Measurements from ENCODE around the gene PPARD.
"Not testable (repeated sequence)": the region's sequence is repeated elsewhere in the genome, so short reads cannot be mapped to it uniquely, and the experiment has no call there.

Gene PPARD

DNA sequence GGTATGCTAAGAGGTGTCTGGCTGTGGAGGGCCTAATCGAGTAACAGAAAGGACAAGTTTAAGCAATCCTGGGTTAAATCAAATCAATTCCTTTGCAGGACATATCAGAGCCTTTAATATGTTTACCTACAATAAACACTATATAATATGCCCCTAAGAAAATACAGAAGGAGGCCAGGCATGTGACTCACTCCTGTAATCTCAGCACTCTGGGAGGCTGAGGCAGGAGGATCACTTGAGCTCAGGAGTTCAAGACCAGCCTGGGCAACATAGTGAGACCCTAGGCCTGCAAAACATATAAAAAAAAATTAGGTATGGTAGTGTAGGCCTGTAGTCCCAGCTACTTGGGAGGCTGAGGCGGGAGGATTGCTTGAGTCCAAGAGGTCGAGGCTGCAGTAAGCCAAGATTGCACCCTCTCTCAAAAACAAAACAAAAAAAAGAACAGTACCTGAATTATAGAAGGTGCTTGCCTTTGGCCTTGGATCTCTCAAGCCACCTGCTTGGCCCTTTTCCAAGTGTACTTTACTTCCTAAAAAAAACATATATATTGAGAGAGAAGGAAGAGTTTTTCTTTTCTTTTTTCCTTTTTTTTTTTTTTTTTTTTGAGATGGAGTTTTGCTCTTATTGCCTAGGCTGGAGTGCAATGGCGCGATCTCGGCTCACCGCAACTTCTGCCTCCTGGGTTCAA lies 96.2 kb downstream of the PPARD start:
- not testable (repeated sequence) for DNase-seq (ENCODE audit: low read depth)

GRCh38 chr6:35439308-35439707 lies 97.0 kb downstream of the PPARD start:
- DNase-seq (ENCODE audit: low read depth) = no peak

DNA sequence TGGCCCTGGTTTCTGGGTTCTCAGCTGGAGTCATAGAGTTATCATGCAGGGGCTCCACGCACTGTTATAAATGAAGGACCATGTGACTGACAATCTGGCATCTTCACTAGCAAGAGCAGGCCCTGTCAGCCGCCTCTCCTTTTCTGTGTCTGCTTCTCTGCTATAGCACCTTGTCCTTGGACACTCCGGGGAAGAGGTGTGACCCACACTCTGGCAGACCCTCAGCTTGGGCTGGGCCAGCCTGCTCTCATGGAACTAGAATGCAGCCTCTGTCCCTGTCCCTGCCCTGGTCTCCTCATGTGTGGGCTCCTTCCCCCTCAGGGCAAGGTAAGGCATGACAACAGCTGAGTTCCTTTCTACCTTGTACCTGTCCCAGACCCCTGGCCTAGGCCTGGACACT lies 98.8 kb downstream of the PPARD start:
- DNase-seq (ENCODE audit: low read depth) = no peak

DNA sequence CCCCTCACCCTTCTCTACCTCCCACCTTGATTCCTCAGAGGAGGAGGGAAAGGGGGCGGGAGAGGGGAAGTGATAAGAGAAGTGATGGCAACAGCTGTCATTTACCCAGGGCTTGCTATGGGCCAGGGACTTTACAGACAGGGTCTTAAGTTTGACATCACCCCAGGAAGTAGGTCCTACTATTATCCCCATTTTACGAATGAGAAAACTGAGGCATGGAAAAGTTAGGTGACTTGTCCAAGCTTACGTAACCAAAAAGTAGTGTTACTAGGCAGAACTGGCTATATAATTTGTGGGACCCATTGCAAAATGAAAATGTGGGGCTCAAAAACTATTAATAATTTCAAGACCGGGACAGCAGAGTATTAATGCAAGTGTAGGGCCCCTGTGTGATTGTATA lies 99.3 kb downstream of the PPARD start:
- no peak for DNase-seq (ENCODE audit: low read depth)

DNA sequence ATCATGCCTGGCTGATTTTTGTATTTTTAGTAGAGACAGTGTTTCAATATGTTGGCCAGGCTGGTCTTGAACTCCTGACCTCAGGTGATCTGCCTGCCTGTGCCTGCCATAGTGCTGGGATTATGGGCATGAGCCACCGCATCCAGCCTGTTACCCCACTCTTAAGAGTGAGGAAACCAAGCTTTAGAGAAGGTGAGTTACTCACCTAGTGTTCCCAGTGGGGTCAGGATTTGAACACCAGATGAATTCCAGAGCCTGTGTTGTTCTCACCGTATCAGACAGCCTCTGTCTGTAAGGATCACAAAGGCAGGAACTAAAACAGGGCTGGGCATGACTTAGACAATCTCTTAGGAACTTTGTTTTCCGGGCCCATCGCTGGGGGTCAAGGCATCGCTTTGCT lies 100.3 kb downstream of the PPARD start:
- DNase-seq (ENCODE audit: low read depth) = no peak

DNA sequence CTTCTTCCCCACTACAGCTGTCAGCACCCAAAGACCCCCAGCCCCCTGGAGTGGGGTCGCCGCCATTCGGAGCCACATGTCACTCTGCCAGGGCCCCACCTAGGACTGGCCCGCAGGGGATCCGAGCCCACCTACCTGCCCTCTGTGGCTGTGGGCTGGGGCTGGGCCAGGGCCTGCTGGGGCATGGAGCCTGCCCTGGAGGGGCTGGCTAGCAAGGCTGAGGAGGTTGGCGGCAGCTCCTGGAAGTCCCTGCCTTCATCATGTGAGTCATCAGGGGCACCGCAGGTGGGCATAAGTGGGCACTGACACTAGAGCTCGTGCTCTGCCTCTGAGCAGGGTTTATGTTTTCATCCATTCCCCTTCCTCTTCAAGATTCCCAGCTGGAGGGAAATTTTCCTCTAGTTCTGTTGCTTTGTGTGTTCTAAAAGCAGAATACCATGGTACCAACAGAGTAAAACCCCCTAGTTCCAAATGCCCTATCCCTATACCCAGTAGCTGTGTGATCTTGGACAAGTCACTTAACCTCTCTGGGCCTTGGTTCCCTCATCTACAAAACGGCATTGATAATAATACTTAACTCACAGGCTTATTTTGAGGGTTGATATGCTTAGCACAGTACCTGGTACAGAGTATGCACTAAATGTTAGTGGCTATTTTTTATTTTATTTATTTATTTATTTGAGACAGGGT lies 101.1 kb downstream of the PPARD start:
- no peak for DNase-seq (ENCODE audit: low read depth)

GRCh38 chr6:35445691-35446090 lies 103.3 kb downstream of the PPARD start:
- DNase-seq (ENCODE audit: low read depth) = no peak

- DNase-seq (ENCODE audit: low read depth) = no peak
Observed at GRCh38 chr6:35448191-35448590, 105.8 kb downstream of the PPARD start.

DNA sequence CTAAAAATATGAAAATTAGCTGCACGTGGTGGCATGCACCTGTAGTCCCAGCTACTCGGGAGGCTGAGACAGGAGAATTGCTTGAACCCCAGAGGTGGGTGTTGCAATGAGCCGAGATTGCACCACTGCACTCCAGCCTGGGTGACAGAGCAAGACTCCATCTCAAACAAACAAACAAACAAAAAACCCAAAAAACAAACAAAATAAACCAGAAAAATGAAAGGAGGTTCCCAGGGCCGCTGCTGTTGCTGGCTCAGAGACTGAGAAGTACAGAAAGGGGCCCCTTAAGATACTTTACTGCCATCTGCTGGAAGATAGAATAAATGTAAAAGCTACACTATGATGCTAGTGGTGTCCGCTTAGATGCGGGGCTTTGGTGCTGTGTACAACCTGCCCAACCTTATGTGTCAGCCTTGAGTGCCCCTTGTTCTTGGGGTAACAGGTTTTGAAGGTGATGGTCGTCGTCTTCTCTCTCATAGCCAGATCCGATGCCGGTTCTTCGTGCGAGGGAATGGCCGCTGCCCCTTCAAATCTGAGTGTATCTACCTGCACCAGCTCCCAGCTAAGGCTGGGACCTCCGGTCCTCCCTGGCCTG lies 107.0 kb downstream of the PPARD start:
- DNase-seq (ENCODE audit: low read depth) = no peak

GRCh38 chr6:35451354-35452182 lies 109.2 kb downstream of the PPARD start:
- no peak for DNase-seq (ENCODE audit: low read depth)

- peak; percentile 82 for DNase-seq (ENCODE audit: low read depth)
Observed at GRCh38 chr6:35452183-35453090, 110.1 kb downstream of the PPARD start, which contains the start of gene FANCE. Gene FANCE (plus strand): TSS chr6:35452338. CDS start chr6:35452546, 208 bp downstream.

DNA sequence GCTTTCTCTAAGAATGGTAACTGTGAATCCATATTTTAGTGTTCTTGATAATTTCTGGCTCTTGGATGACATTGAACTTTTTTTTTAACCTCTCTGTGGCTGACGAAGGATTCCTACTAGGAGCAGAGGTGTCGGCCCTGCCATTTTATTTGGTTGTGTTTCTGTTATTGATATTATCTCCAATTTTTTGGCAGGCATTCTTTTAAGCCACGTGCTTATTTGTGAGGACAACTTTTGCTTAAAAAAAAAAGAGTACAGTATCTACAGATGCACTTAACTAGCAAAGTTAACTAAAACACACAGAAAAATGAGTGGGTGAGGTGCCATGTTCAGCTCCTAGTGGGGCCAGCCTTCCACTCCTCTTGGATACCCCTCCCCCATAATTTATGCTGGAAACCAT lies 110.9 kb downstream of the PPARD start:
- no peak for DNase-seq (ENCODE audit: low read depth)

GRCh38 chr6:35454391-35455110 lies 112.2 kb downstream of the PPARD start:
- no peak for DNase-seq (ENCODE audit: low read depth)

DNA sequence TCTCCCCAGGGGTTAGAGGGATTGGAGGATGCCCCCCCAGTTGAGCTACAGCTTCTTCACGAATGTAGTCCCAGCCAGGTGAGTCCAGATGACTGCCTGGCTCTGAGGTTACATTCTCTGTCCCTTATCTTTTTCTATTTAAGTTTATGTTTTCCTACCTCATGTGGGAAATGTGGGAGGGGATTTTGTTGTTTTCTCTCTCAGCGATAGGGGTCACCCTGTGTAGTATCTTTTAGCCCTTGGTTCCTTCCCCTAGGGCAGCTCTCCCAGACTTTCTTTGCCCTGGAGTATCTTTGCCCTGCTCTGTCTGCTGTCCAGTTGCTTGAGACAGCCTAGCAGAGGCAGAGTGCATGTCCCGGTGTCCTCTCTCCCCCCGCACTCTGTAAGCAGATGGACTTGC lies 115.5 kb downstream of the PPARD start:
- DNase-seq (ENCODE audit: low read depth) = no peak

GRCh38 chr6:35461270-35461669 lies 118.9 kb downstream of the PPARD start:
- no peak for DNase-seq (ENCODE audit: low read depth)

- DNase-seq (ENCODE audit: low read depth) = no peak
Observed at GRCh38 chr6:35463292-35463691, 120.9 kb downstream of the PPARD start.

- DNase-seq (ENCODE audit: low read depth) = no peak
Observed at GRCh38 chr6:35465646-35466045, 123.3 kb downstream of the PPARD start.

GRCh38 chr6:35468181-35468979 lies 126.0 kb downstream of the PPARD start, which contains the start of gene RPL10A:
Gene RPL10A (plus strand): TSS chr6:35468401. CDS start chr6:35468435, 34 bp downstream.
- peak; percentile 94 for DNase-seq (ENCODE audit: low read depth)

DNA sequence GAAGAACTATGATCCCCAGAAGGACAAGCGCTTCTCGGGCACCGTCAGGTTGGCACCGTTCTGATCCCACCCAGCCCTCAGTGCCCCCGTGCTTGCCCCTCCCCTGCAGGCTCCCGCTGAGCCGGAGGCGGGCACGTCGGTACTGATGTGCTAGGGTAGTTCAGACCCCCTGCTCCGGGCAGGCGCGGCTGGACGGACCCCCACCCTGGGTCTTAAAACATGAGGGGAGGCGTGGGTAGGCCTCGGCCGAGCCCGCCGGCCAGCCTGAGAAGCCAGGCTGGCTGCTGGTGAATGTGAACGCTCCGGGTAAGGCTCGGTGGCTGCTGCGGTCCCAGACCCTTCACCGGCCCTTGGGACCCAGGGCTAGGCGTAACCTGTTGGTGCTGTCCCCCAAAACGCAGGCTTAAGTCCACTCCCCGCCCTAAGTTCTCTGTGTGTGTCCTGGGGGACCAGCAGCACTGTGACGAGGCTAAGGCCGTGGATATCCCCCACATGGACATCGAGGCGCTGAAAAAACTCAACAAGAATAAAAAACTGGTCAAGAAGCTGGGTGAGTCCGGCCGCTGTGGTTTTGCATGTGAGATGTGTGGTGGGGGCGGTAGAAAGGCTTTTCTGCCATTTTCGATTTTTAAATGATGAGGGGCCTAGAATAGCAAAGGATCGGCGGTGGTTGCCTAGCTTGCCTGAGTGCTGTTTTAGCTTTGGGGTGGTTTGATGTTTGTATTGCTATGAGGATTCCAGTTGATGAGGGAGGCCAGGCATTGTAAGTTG lies 126.8 kb downstream of the PPARD start:
- no peak for DNase-seq (ENCODE audit: low read depth)
